Activated T-helper 9 cell treated with anti-CD3 and anti-CD28 coated beads, Interleukin-2, amount 50 U/mL, for 16 hours (primary cell): ENCODE measurements around the gene PIK3R3.

ENCODE experiments used
- DNase-seq: peaks from one replicate; pipeline ENCODE4 v3.0.0-alpha.2; 2020; ENCODE audit warnings: low read depth

The PIK3R3 gene

GRCh38 chr1:46026531-46026930 is 105.9 kb downstream of the PIK3R3 start:
- no peak for DNase-seq

GRCh38 chr1:46021046-46021996 is 111.1 kb downstream of the PIK3R3 start:
- no peak for DNase-seq

- no peak for DNase-seq
These were observed 112.4 kb downstream of the PIK3R3 start for GRCh38 chr1:46020010-46020409.

- DNase-seq: no peak
These were observed 113.1 kb downstream of the PIK3R3 start for GRCh38 chr1:46019348-46019747.

- no peak for DNase-seq
These were observed 114.4 kb downstream of the PIK3R3 start for GRCh38 chr1:46017876-46018503.

- DNase-seq: no peak
These were observed 118.8 kb downstream of the PIK3R3 start for GRCh38 chr1:46013581-46013980.

GRCh38 chr1:46012236-46012635 is 120.2 kb downstream of the PIK3R3 start:
- no peak for DNase-seq

- DNase-seq: no peak
These were observed 121.2 kb downstream of the PIK3R3 start for GRCh38 chr1:46011121-46011695.

- no peak for DNase-seq
These were observed 121.8 kb downstream of the PIK3R3 start for GRCh38 chr1:46010611-46011010.

GRCh38 chr1:46008585-46008984 is 123.8 kb downstream of the PIK3R3 start:
- DNase-seq: no peak

GRCh38 chr1:46005594-46005993 is 126.8 kb downstream of the PIK3R3 start:
- no peak for DNase-seq

GRCh38 chr1:46004492-46004891 is 127.9 kb downstream of the PIK3R3 start:
- DNase-seq: no peak

- no peak for DNase-seq
These were observed 129.1 kb downstream of the PIK3R3 start for GRCh38 chr1:46003315-46003714.

- no peak for DNase-seq
These were observed 129.8 kb downstream of the PIK3R3 start for GRCh38 chr1:46002551-46003150.

- DNase-seq: no peak
These were observed 131.2 kb downstream of the PIK3R3 start for GRCh38 chr1:46001081-46001785.

- no peak for DNase-seq
These were observed 132.9 kb downstream of the PIK3R3 start for GRCh38 chr1:45999507-45999906.

- DNase-seq: no peak
These were observed 134.3 kb downstream of the PIK3R3 start for GRCh38 chr1:45998020-45998617.

GRCh38 chr1:45995298-45995697 is 137.1 kb downstream of the PIK3R3 start:
- no peak for DNase-seq

- DNase-seq: no peak
These were observed 138.0 kb downstream of the PIK3R3 start for GRCh38 chr1:45994423-45994822.
